HG03159 (cell line): ENCODE data around the gene BTBD16.

Experiments used
- ATAC-seq: cut with Tn5 transposase; IDR thresholded peaks from one replicate; pipeline ENCODE4 v1.9.1; 2021; ENCODE audit warnings: mild to moderate bottlenecking, moderate library complexity; ENCODE audit not compliant: unreplicated experiment

BTBD16 gene

DNA sequence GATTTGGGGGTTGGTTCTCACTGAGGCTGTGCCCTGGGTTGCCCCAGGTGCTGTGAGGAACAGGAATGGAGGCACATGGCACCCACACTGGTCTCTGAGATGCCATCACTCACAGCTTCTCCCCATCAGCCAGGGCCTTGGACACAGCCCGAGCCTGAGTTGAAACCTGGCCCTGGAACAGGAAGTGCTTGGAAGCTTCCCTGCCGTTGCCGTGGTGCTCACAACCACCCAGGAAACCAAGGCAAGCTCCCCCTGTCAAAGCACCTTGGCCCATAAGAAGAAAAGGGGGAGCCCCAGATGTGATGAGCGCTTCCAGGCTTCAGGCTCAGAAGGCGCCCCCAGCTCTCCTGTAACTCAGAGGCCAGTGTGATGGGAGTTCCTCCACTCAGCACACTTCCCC is at the start of gene BTBD16:
BTBD16 (plus strand) TSS at position 221 of the 400 bp plus-strand sequence. CDS start 3,786 bp downstream, outside the sequence.
- ATAC-seq = no peak

DNA sequence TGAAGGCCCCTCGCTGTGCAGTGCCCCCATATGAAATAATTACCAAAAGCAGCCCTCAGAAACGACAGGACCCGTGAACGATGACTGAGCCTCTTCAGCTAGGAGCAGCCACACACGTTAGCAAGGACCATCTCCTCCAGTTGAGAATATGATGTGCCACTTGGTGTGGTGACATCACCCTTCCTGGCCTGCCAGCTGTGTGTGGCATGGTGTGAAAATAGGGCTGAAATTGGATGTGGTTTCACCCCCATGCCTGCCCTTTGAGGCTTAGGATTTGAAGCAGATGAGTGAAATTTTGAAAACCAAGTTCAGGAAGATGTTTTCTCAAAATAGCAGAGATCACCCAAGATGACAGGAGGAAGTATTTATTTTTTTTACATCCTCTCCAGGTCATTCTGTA is 49.1 kb upstream of the BTBD16 start:
- no peak for ATAC-seq

DNA sequence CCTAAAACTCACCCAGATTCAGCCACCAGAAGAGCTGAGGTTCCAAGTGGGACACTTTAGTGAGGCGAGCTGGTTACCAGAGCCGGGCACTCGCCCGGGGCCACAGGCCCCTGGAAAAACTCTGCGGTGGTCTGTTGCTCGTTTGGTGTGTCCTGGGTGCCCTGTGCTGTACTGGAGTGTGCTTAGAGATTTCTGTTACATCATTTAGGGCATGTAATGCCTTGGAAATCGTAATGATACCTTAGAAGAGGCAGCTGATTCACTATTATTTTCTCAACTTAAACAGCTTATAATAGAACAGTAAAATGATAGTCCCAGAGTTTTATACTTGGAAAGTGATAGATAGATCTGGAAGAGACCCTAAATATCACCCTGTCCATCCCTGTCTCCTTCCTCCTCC is 48.5 kb upstream of the BTBD16 start:
- ATAC-seq = no peak

DNA sequence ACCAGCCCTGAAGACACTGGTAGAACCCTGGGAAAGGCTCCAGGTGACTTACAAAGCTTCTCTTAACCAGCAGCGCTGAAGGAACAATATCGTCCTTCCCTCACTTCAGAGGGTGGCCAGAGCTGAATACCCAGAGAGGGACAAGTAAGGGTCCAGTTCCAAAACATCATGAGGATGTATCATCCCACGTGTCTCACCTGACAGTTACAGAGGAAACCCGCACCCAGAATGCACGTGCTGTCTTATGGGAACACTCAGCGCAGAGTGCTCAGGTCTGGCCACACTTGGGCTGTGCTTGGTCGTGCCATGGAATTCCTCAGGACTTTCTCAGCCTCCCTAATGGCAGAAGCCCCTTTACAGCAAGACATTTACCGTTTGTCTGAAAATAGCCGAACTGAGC is 46.9 kb upstream of the BTBD16 start:
- no peak for ATAC-seq

DNA sequence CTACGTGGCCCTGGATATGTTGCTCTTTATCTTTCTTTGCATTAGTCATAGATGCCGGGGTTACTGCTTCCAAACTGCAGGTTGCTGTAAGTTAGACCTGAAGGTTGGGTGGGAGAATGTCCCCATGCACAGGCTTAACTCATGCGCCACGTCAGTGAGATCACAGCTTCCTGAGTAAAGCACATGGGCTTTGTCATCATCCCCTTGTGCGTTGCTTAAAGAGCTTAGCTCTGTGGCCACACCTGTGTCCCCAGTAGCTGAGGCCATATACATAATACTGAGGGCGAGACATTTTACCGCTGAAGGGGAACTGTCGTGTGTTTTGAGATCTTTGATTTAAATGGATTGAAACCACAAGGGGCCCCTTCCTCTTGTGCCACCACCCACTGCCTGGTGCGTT is 45.8 kb upstream of the BTBD16 start:
- no peak for ATAC-seq

DNA sequence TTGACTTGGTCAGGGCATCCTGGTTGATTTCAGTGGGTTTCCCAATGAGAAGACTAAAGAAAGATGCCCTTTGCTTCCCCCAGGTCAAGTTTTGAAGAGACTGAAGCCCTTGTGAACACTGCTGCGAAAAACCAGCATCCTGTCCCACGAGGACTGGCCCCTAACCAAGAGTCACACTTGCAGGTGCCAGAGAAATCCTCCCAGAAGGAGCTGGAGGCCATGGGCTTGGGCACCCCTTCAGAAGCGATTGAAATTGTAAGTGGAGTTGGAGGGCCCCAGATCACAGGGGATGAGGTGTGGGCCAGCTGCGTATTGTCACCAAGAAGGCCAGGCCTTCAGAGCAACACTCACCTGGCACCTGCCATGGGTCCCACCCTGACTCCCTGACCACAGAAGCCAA is 43.3 kb upstream of the BTBD16 start:
- no peak for ATAC-seq

DNA sequence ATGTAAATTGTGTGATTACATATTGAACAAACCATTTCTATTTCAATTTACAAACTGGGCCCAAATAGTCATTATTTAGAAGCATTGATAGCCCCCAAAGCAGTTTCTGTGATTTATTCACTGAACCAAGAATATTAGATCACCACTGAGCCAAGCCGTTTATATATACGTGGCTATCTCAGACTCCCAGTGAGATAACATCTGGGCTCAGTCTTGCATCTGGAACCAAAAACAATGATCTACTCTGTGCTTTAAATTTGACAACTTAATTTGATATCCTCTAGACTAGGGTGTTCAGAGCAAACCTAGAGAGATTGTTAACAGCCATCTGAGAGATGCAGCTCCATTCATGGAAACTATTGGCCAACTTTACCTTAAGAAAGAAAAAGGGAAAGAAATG is 41.4 kb upstream of the BTBD16 start:
- no peak for ATAC-seq

DNA sequence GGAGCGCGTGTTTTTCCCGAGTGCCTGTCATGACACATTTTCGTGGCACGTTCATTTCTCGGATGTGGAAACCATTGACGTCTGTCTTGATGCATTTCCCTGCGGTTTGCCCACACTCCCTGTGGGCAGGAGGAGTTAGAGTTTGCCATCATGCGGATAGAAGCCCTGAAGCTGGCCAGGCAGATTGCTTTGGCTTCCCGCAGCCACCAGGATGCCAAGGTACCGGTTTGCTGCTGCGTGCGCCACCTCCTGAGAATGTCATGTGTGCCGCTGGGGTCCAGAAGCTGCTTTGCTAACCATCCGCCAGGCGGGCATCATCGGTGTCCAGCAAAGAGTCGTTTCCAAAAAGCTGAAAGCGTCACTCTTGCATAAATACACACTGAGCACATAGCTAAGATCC is 40.9 kb upstream of the BTBD16 start:
- ATAC-seq = no peak

DNA sequence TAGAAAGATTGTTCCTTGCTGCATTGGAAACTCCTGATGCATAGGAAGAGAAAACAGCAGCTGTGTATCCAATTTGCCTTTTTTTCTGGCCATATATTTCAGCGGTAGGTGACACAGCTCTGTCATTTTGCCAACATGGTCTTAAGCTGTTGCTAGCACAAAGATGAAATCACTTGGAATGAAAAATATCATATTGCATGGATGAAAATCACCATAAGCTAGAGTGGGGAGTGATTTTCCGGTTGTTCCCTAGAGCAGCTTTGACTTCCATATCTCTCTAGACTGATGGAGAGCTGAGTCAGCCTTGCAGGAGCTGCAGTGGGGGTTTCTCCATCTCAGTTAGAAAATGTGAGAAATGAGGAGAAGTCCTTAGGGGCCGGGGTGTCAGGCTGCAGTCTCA is 38.3 kb upstream of the BTBD16 start:
- no peak for ATAC-seq

DNA sequence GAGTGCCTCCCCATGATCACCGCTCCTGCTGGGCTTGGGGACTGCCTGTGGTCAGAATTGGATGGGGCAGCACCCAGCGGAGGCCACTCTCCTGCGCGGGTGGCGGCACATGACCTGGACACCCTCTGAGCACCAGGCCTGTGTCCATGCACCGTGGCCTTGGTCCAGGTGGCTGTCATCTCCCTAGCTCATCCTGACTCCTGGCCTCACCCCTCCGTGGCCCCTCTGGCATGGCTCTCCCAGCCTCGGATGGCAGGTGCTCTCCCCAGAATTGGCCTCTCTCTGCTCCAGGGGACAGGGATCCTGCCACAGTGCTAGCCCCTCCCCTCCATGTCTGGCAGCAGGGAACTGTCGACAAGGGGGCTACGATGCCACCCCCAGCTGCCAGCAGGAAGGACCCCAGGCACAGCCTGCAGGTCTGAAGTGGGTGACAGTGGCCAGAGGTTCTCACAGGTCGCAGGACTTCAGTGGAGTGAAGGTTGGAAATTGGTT is 37.2 kb upstream of the BTBD16 start:
- no peak for ATAC-seq

DNA sequence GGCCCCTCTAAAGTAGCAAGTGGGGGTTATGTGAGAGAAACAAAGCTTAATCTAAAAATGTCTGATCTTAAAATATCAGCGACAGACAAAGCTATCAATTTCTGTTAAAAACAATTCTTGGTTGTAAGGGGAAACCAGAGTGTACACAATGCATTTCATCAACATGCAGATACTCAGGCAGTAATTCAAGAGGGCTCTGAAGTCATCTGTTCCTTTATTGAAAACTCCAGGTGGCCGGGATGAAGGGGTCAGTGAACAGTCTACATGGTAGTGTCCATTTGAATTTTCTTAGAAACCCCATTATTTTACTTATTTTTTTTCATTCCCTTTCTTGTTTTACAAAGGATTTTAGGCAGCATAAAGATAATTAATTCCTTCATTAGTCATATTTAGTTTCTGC is 36.7 kb upstream of the BTBD16 start:
- ATAC-seq = no peak

DNA sequence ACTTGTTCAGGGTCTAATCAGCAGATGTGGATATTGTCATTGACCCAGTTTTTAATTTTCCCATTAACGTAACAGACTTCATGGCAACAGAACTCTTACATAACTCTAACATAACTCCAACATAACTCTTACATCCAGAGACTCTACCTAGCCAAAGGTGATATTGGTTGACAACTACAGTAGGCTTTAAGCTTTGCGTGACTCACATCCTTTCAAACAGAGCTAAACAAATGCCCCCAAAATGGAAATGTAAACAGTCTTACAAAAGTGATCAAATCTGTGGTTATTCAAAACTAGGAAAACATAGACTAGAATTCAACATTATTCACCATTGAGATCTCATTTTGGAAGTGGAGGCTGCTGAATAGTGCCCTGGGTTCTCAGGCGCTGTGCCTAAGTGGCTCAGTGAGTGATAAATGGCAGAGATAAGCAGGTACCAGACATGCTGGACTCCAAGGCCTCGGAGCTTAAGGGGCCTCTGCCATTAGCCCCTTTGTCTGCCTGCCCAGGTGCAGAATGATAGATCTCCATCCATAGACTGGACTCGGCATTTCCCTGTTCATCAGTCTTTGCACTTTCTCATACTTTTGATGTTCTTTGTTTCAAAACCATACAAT is 34.3 kb upstream of the BTBD16 start:
- no peak for ATAC-seq

DNA sequence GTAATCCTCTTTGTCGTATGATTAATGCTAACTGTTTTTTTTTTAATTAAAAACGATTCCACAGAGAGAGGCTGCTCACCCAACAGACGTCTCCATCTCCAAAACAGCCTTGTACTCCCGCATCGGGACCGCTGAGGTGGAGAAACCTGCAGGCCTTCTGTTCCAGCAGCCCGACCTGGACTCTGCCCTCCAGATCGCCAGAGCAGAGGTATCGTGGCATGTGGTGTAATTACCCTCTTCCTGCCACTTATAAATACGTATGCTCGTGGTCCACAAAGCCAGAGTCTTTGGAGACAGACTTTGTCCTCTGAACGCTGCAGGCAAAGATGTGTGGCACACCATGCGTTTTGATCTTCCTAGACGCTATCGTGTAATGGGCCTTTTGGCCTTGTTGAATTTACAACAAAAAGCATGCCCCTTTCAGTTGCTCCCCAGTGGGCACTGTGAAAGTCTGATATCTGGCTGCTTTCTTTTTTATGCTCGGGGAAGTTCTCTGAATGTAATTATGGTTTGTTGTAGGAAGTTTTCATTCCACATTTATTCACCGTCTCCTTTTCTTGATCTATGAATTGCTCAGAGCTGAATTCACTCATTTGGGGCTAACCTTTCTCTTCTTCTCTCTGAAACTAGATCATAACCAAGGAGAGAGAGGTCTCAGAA is 33.6 kb upstream of the BTBD16 start:
- ATAC-seq = no peak

DNA sequence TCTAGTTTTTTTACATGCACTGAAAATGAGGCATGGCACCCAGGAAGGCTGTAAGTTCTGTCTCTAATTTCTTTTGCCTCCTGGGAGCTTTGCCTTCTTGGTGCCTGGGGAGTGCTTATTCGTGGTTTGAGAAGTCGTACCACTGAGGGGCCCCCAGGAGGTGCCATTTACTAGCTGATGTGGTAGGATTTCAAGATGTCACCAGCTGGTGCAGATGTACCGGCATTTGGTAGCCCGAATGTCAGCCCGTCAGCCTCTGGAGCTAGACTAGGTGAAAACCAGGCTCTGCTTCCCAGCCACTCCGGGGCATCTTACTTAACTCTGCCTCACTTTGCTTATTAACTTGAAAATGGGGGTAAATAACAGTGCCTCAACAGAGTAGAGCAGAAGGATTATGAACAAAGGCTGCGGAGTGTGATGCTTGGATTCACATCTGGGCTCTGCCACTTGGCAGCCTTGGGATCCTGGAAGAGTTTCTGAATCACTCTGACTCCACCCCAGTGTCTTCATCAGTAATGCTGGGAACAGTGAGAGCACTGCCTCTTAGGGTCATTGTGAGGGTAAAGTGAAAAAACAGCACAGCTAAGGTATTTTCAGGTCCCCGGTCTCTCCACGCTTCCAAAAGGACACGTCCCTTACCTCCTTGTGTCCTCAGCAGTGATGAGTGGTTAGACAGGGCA is 31.4 kb upstream of the BTBD16 start:
- no peak for ATAC-seq

DNA sequence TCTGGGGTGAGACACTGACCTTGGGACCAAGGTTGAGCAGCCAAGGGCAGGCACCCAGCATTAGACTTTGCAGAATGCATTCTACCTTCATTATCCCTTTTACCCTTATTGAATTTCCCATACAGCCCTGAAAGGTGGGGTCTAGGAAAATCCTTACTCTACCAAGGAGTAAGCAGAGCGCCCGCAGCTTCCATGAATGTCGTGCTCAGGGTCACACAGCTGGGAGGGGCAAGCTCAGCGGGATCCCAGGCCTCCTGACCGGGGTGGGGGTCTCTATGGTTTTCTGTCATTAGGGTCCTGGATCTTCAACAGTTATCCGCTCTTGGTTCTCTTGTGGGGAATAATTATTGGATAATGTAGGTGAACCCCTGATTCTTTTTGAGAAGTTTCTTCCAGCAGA is 30.7 kb upstream of the BTBD16 start:
- ATAC-seq = no peak

DNA sequence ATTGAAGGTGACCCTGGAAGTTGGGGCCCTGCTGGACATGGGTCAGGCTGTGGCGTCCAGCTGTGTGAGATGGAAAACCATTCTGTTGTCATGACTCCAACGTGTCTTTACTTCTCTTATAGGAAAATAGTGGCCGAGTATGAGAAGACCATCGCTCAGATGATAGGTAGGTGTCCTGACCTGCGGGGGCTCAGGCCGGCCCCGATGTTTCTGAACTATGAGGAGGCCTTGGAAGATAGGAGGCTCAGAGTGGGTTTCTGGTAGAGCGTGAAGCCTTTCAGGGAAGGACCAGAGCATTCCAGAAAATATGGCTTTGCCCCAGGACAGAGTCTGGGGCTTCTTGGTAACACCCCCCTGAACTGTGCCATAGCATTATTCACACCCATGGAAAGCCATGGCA is 29.3 kb upstream of the BTBD16 start:
- ATAC-seq = no peak

DNA sequence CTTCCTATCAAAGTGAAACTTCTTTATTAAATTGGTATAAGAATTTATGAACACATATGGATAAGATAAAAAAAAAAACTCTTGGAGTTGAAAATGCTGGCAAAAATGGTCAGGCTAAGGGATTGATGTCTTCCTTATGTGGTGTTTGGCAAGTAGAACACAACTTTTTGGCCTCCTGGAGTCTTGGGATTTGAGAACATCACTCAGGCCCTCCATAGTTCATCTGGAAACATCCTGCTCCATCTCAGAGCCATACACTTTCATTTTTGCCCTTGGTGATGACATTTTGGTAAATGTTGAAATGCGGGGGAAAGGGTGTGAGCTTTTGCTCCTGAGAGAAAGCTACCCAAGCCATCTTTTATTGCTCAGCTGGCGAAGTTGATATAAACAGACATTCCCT is 27.5 kb upstream of the BTBD16 start:
- no peak for ATAC-seq

DNA sequence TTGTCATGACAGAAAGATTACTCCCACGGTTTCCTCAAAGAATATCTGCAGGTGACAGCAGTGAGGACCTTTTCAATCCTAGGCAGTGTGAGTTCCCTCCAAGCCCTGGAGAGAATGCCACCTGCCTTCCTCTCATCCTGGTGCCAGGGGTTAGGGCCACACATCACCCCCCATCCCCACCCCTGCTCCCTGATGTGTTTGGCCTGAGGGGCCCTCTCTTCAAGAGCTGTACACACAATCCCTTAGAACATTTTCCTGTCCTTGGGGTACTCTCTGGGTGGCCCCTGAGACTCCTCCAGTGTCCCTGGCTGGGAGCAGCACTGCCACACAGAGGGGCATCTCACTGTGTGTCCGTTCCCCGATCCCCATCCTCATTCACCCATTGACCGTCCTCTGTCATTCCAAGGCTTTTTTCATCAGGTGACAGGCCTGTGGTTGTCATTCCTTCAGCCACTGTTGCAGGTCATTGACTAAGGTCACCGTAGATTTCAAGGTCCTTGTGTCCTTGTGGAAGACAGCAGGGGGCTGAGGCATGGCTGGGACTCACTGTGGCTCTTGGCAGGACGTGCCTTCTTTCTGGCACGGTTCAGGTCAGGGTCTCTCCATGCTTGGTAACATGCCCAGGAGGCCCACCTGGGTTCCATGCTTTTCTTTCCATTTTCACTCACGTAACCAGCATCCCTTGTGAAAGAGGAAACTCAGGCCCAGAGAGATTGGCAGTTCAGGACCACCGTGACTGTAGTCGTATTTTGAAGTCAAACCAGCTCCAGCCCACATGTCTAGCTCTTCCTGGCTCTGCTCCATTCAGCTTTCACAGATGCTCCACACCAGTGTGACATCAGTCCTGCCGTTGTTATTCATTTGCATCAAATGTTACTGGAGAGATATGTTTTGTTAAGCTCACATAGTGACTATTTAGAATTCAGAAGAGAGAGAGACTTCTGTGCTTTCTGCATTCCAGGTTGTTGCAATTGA is 26.8 kb upstream of the BTBD16 start:
- ATAC-seq = no peak

DNA sequence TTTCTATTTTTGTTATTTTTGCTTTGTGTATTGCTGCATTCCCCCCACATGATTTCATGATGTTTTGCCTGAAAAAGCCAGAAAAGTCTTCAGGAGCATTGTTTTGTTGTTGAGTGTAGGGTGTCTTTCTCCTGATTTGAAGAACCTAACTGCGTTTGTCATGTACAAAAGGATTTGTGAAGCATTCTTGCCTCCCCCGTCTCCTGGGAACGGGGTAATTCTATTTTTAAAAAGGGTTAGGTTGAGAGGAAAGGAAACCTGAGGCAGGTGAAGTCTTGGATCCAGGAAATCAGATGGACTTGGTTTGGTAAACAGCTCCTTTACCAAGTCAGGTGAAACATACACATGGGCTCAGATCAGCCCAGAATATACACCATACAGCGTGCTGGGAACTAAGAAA is 26.0 kb upstream of the BTBD16 start:
- ATAC-seq = no peak

DNA sequence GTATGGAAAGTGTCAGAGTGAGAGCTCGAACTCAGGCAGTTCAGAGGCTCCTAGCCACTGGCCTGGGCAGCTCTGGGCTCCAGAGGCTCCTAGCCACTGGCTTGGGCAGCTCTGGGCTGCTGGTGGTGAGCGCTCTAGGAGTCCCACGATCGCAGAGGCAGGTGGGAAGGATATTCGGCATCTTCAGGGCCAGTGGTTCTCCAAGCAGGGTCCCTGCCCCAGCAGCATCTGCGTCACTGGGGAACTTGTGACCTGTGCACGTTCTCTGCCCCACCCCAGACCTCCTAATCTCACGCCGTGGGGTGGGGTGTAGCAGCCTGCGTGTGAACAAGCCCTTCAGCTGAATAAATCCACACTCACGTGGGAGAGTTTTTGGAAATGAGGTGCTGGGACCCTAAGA is 25.2 kb upstream of the BTBD16 start:
- ATAC-seq = no peak
